ENCODE measurements around the gene NRROS.

- TF ChIP-seq GATA2 (IDR thresholded peaks at IDR 0.05; ENCODE audit: low read depth, low read length) (no peak), GATA3 (IDR thresholded peaks at IDR 0.05; ENCODE audit: low read depth, low read length) (no peak)
Measured at GRCh38 chr3:196706327-196706726, 66.8 kb downstream of the NRROS start.

Measured in SH-SY5Y (cell line).